Activated naive CD8-positive, alpha-beta T cell treated with anti-CD3 and anti-CD28 coated beads, Interleukin-2, amount 10 ng/mL, durations not matched to agents 7 days and 5 days (primary cell): ENCODE data around the gene PARD3B. TPM values are rescaled to one million over a fixed set of nuclear protein-coding genes. Genes with fewer than 3 reads are reported as not detected.

ENCODE experiments used
- ATAC-seq: fragments of 150-1000 bp; cut with Tn5 transposase; one replicate; pipeline ENCODE4 v1.10.0; 2021; ENCODE audit warnings: low read depth, moderate library complexity
- POLR2A ChIA-PET: fragments of 350-600 bp; sonication (Branson Sonifier 250); formaldehyde crosslinking; loops from one replicate; lab custom pipeline; 2021; ENCODE audit warnings: antibody characterized with exemption; lab: Charles Lee
- DNase-seq: peaks from one replicate; pipeline ENCODE4 v3.0.0; 2021
- H3K27ac Mint-ChIP-seq: one replicate; pipeline ENCODE4 v1.8.0; 2022; ENCODE audit warnings: mild to moderate bottlenecking, mixed read lengths
- H3K27me3 Mint-ChIP-seq: one replicate; pipeline ENCODE4 v1.8.0; 2022; ENCODE audit warnings: mild to moderate bottlenecking, moderate library complexity, mixed read lengths
- H3K36me3 Mint-ChIP-seq: one replicate; pipeline ENCODE4 v1.8.0; 2021; ENCODE audit warnings: mild to moderate bottlenecking, mixed read lengths
- H3K4me1 Mint-ChIP-seq: one replicate; pipeline ENCODE4 v1.8.0; 2021; ENCODE audit warnings: mixed read lengths
- H3K4me3 Mint-ChIP-seq: one replicate; pipeline ENCODE4 v1.8.0; 2022; ENCODE audit warnings: mild to moderate bottlenecking, moderate library complexity, mixed read lengths
- H3K9me3 Mint-ChIP-seq: one replicate; pipeline ENCODE4 v1.8.0; 2021; ENCODE audit warnings: mixed read lengths
- total RNA-seq, 2 experiments: library from RNA; stranded (reverse); gene quantifications; one replicate each; pipeline ENCODE4 v1.2.3, GENCODE V29; 2021

PARD3B gene
- total RNA-seq, 2 experiments from 2014 or later = 0.55 to 1.0 TPM

DNA sequence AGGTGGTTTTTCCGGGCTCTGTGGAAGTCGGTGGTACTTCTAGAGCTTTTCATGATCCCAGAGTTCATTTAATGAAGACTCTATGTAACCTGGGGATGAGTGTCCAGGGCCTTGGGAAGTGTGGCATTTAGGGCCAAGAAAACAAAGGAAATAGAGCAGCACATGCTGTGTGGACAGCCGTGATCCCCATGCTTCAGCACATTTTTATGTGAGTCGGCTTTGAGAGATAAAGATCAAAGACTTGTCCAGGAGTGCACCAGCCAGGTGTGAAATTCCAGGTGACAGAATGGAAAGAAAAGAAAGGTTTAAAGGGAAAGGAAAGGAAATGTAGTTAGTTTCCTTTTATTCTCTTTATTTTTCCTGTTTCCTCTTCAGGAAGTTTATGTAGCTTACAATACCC is 879.1 kb downstream of the PARD3B start:
- Mint-ChIP-seq H3K27me3 (peaks cover 6% of the 10 kb centered on the region), H3K4me1 (no peaks in the 10 kb centered on the region), H3K36me3 (no peaks in the 10 kb centered on the region), H3K27ac (no peak overlapping the region), H3K4me3 (no peak overlapping the region), H3K9me3 (peaks cover 4% of the 10 kb centered on the region)
- no peak for DNase-seq
- POLR2A ChIA-PET = no interaction called here
- ATAC-seq = no peak

DNA sequence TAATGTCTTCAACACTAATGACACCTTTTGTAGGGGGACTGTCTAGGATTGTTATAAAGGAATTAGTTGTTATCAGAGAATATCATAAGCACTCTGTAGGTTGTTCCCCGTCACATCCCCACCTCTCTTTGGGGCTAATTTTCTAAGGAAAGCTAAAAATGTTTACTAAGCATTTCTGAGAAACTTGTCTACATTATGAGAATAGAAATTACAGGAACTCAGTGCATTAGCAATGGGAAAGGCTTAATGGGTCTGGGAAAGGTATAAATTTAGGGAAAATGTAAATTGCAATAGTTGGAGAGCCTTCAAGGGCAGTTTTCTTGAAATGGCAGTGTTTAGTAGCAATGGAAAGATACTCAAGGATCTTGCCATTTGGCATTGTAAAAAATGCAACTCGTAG is 879.8 kb downstream of the PARD3B start:
- POLR2A ChIA-PET = no interaction called here
- no peak overlapping the region for H3K4me3 Mint-ChIP-seq
- no peak overlapping the region for H3K27ac Mint-ChIP-seq
- H3K27me3 Mint-ChIP-seq = peaks cover 5% of the 10 kb centered on the region
- H3K36me3 Mint-ChIP-seq = no peaks in the 10 kb centered on the region
- H3K4me1 Mint-ChIP-seq = no peaks in the 10 kb centered on the region
- H3K9me3 Mint-ChIP-seq = peaks cover 4% of the 10 kb centered on the region
- DNase-seq (no peak), ATAC-seq (no peak)

DNA sequence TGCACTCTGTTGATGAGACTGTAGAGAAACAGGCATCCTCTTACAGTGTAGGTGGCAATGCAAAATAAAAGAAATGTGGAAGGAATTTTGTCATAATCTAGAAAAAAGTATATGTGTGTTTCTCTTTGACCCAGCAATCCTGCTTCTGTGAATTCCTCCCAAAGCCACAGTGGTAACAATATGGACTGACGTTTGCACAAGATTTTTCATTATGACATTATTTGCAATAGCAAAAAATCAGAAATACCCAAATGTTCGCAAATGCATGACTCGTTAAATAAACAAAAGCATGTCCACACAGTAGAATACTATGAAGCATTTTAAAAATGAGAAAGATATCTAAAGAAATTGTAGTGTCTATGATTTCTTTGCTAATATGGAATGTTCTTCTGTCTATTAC is 881.8 kb downstream of the PARD3B start:
- Mint-ChIP-seq H3K4me1 (no peaks in the 10 kb centered on the region), H3K27ac (no peak overlapping the region), H3K9me3 (peaks cover 4% of the 10 kb centered on the region), H3K27me3 (peaks cover 2% of the 10 kb centered on the region), H3K36me3 (no peaks in the 10 kb centered on the region), H3K4me3 (no peak overlapping the region)
- POLR2A ChIA-PET = no interaction called here
- ATAC-seq = no peak
- no peak for DNase-seq

DNA sequence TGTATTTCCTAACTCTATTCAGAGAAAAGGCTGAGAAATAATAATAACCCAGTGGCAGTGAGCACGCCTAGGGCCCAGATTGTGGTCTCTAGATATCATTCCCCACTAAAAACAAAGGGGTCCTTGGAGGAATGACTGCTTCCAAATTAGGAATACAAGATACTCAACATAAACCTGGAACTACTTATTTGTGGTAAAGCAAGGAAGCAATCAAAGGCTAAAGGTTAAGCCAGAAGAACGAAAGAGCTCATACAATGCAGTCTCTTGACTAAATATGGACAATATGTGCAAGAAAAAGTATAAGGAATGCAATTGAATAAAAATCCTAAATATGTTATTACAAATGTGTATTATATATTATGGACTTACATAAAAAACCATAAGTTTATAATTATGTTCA is 883.5 kb downstream of the PARD3B start:
- Mint-ChIP-seq H3K4me3 (no peak overlapping the region), H3K36me3 (no peaks in the 10 kb centered on the region), H3K9me3 (no peaks in the 10 kb centered on the region), H3K27ac (no peak overlapping the region), H3K4me1 (no peaks in the 10 kb centered on the region), H3K27me3 (peaks cover 2% of the 10 kb centered on the region)
- ATAC-seq = no peak
- no peak for DNase-seq
- POLR2A ChIA-PET = no interaction called here

DNA sequence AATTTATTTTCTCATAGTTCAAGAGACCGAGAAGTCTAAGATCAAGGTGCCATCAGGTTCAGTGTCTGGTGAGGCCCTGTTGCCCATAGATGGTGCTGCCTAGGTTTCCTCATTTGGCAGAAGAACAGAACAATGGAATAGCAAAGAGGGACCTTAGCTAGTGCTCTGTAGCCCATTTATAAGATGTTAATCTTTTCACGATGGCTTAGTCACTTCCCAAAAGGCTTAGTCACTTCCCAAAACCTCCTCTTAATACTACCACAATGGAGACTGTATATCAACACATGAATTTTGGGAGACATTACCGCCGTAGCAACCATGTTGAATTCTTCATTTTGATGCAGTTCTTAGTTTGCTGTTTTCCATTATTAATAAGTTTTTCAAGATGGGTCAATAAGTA is 890.7 kb downstream of the PARD3B start:
- DNase-seq (no peak), ATAC-seq (no peak)
- H3K36me3 Mint-ChIP-seq = no peaks in the 10 kb centered on the region
- H3K4me3 Mint-ChIP-seq = no peak overlapping the region
- no peaks in the 10 kb centered on the region for H3K27me3 Mint-ChIP-seq
- POLR2A ChIA-PET = no interaction called here
- H3K4me1 Mint-ChIP-seq = no peaks in the 10 kb centered on the region
- no peaks in the 10 kb centered on the region for H3K9me3 Mint-ChIP-seq
- H3K27ac Mint-ChIP-seq = no peak overlapping the region

DNA sequence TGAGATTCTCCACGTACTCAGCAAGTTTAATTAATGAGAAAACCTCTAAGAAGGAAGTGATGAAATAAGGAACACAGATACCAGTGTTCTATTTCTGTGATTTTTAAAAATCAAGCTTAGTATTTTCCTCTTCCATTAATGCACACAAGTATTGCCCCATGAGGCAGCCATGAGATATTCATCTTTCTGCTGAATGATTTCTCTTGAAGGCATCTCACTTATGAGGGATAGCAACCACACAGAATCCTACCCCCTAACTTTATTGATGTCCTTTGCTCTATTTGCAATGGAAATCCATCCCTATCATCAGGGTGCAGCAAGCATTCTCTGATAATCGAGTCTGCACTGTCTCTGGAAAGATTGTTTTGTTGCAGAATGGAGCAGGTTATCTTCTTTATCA is 893.0 kb downstream of the PARD3B start:
- Mint-ChIP-seq H3K4me3 (no peak overlapping the region), H3K4me1 (no peaks in the 10 kb centered on the region), H3K27me3 (no peaks in the 10 kb centered on the region), H3K27ac (no peak overlapping the region), H3K36me3 (no peaks in the 10 kb centered on the region), H3K9me3 (peaks cover 1% of the 10 kb centered on the region)
- POLR2A ChIA-PET = no interaction called here
- ATAC-seq = no peak
- no peak for DNase-seq

DNA sequence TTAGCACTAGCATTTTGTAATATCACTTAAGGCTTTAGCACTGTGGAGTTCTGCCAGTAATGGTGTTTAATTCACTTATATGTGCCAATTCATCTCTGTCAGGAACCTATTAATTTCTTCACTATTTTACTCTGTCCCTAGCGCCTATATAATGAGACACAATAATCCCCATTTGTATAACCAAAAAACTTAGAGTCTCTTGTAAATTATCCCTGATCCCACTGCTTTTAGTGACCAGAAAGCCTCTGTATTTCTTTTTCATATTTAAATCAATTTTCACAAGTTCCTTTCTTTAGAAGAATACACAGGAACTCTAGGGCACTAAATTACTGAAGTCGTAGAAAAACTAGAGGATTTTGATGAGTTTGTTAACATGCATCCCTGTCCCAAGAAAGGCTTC is 894.3 kb downstream of the PARD3B start:
- Mint-ChIP-seq H3K27ac (no peak overlapping the region), H3K27me3 (no peaks in the 10 kb centered on the region), H3K36me3 (no peaks in the 10 kb centered on the region), H3K4me3 (no peak overlapping the region), H3K4me1 (no peaks in the 10 kb centered on the region), H3K9me3 (peaks cover 3% of the 10 kb centered on the region)
- DNase-seq = no peak
- POLR2A ChIA-PET = no interaction called here
- ATAC-seq = no peak

DNA sequence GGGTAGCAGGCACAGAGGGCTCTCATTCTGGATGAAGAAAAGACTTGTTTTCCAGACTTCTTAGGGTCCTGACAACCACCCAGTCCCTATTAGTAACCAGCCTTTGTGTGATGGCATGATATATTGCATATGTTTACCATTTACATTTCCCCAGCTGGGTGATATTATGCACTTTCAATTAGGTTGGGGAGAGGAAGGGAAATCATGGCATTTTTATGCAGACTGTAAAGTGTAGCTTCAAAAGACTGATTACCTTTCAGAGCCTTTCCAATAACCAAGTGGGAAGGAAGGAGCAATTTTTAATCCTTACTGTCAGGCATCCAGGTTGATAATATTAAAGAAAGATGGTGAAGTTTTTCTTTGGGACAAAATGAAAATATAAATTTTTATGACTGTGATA is 896.2 kb downstream of the PARD3B start:
- Mint-ChIP-seq H3K36me3 (no peaks in the 10 kb centered on the region), H3K27me3 (no peaks in the 10 kb centered on the region), H3K9me3 (peaks cover 7% of the 10 kb centered on the region), H3K27ac (no peak overlapping the region), H3K4me3 (no peak overlapping the region), H3K4me1 (no peaks in the 10 kb centered on the region)
- DNase-seq = no peak
- ATAC-seq = no peak
- POLR2A ChIA-PET = interaction anchor here (0.7 kb wide), 1 partner anchor 642 kb away, joined by 4 read pairs; no protein-coding TSS in a partner anchor

DNA sequence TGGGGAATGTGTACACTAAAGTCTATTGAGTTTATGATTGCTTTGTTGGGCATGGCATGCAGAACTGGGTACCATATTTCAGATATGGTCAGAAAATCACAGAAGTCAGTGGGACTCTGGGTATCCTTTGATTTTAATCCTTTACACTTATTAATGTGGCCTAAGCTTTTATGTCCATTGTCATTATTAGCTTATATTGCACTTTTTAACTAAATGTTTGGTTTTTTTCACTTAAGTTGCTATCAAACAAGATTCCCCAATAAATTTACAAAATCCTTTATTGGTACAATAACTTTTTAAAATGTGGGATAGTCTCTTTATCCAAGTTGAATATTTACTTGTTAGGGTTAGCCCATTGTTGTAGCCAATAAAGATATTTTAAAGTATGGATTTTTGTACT is 902.9 kb downstream of the PARD3B start:
- Mint-ChIP-seq H3K4me1 (no peaks in the 10 kb centered on the region), H3K27me3 (no peaks in the 10 kb centered on the region), H3K4me3 (no peak overlapping the region), H3K27ac (no peak overlapping the region), H3K9me3 (peaks cover 6% of the 10 kb centered on the region), H3K36me3 (no peaks in the 10 kb centered on the region)
- ATAC-seq (no peak), DNase-seq (no peak)
- POLR2A ChIA-PET = no interaction called here

DNA sequence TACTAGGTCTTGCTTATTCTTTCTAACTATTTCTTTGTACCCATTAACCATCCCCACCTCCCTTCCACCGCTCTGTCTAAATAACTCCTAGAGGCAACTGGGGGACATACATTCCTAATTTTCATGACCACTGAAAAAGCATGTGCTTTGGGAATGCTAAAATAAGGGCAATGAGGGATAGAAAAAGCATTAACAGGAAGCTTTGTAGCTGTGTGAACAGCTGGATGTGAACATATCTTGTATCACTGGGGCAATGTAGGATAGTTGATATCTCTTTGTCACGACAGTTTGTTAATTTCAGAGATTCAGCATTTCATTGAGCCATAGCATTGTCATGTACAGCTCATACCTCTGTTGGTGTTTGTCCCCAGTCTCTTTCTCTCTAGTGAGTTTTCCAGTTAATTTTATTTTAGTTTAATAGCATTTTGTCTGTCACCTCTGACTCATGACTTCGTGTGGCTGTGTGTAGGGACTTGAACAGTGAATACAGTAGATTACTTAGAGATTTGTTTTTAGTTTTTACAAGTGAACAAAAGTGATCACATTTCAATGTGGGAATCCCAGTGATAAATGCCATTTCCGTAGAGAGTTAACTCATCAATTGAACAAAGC is 906.7 kb downstream of the PARD3B start:
- H3K4me3 Mint-ChIP-seq = no peak overlapping the region
- POLR2A ChIA-PET = no interaction called here
- H3K27ac Mint-ChIP-seq = no peak overlapping the region
- no peak for DNase-seq
- H3K4me1 Mint-ChIP-seq = no peaks in the 10 kb centered on the region
- H3K36me3 Mint-ChIP-seq = no peaks in the 10 kb centered on the region
- no peak for ATAC-seq
- H3K9me3 Mint-ChIP-seq = no peaks in the 10 kb centered on the region
- H3K27me3 Mint-ChIP-seq = no peaks in the 10 kb centered on the region

DNA sequence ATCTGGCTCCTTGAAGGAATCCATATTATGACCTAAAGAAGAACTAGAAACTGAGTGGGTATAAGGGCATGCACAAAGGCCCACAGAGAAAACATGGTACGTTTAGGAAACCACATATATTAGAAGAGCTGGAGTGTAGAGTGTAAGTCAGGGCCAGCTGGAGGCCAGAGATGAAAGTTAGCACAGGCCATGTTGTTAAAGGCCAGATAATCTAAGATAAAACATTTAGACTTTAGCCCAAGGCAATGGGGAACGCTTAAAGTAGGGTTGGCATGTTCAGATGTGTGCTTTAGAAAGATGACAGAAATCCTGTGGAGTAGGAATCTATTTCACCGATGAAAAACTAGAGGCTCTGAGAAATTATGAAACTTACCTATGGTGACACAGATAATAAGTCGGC is 907.9 kb downstream of the PARD3B start:
- DNase-seq (no peak), ATAC-seq (no peak)
- Mint-ChIP-seq H3K36me3 (peaks cover under 1% of the 10 kb centered on the region), H3K27ac (no peak overlapping the region), H3K4me1 (no peaks in the 10 kb centered on the region), H3K4me3 (no peak overlapping the region), H3K27me3 (peaks cover 4% of the 10 kb centered on the region), H3K9me3 (no peaks in the 10 kb centered on the region)
- POLR2A ChIA-PET = no interaction called here

DNA sequence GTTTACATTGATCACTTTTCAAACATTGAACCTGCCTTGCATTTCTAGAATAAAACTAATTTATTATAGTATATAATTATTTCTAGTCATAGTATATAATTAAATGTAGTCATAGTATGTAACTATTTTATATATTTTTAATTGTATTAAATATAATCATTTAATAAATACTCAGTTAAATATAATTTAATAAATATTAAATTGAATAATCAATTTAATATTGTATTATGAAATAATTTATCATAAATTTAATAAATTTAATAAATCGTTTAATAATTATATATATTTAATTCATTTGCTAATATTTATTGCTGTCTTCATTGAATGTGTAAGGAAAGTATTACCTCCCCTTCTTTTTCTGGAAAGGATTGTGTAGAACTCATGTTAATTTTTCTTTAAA is 911.4 kb downstream of the PARD3B start:
- no peak for ATAC-seq
- H3K9me3 Mint-ChIP-seq = no peaks in the 10 kb centered on the region
- H3K27ac Mint-ChIP-seq = no peak overlapping the region
- H3K4me3 Mint-ChIP-seq = no peak overlapping the region
- no peak for DNase-seq
- H3K27me3 Mint-ChIP-seq = peaks cover 7% of the 10 kb centered on the region
- POLR2A ChIA-PET = no interaction called here
- H3K36me3 Mint-ChIP-seq = peaks cover 2% of the 10 kb centered on the region
- H3K4me1 Mint-ChIP-seq = peaks cover 4% of the 10 kb centered on the region

DNA sequence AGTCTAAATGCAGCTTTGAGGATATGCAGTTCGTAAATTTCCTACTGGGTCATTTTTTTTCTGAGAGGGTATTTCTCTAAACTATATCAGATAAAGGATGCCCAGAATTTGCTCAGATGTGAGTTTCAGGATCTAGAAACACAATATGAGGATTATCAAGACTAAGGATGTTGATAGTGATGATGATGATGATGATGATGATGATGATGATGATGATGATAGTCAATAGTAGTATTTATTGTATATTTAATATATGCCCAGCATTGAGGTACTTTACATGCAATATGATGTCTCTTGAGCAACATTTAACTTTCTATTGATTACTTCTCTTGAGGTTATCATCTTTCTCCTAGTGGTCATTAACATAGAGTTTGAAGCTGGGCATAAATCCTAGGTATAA is 914.9 kb downstream of the PARD3B start:
- DNase-seq = no peak
- H3K36me3 Mint-ChIP-seq = peaks cover 2% of the 10 kb centered on the region
- ATAC-seq = no peak
- H3K4me1 Mint-ChIP-seq = peaks cover 5% of the 10 kb centered on the region
- no peak overlapping the region for H3K27ac Mint-ChIP-seq
- POLR2A ChIA-PET = no interaction called here
- H3K27me3 Mint-ChIP-seq = peaks cover 9% of the 10 kb centered on the region
- H3K4me3 Mint-ChIP-seq = no peak overlapping the region
- H3K9me3 Mint-ChIP-seq = no peaks in the 10 kb centered on the region

DNA sequence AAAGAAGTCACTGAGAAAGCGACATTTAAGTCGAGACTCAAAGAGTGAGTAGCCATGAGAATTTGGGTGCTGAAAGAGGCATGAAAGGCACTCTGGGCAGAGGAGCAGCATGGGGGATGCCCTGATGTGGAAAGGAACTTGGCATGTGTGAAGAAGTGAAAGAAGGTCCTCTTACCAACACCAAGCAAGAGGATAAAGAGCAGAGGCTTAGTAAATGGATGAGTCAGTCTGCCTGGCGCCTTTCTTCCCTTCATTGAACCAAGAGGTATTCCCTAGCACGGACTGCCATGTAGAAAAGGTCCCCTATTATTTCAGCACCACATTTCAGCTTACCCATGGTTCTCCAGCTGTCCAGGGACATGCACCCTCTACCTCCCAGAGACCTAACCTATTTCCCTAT is 915.9 kb downstream of the PARD3B start:
- no peak for ATAC-seq
- peaks cover 5% of the 10 kb centered on the region for H3K4me1 Mint-ChIP-seq

More for the DNA sequence above, 915.9 kb downstream of the PARD3B start:
- no peak overlapping the region for H3K4me3 Mint-ChIP-seq
- POLR2A ChIA-PET = no interaction called here
- H3K27ac Mint-ChIP-seq = no peak overlapping the region
- no peak for DNase-seq
- peaks cover 9% of the 10 kb centered on the region for H3K27me3 Mint-ChIP-seq
- H3K36me3 Mint-ChIP-seq = peaks cover 2% of the 10 kb centered on the region
- no peaks in the 10 kb centered on the region for H3K9me3 Mint-ChIP-seq
